ENCODE results near the gene NHLRC1. TPM values are rescaled to one million over a fixed set of nuclear protein-coding genes. Genes with fewer than 3 reads are reported as not detected.

The NHLRC1 gene
- total RNA-seq, 2 experiments from 2014 or later = 0.23 to 0.38 TPM

DNA sequence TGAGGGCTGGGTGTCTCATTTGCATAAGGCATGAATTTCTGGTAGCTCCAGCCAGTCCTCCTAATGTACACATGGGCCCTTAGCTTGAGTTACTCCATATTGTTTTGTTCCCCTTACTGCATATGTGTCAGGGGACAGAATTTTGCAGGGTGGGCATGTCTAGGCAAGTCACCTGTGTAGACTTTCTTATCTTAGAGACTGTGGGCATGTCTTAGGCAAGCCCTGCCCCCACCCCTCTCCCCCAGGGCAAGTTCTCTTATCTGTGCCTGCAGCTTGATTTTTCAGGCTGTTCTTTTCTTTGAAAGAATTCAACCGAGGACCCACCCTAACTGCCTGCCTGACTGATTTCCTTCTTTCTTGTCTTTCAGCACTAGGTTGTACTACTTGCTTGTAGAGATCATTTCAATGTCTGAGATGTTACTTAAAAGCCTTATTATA, 32.1 kb downstream of the NHLRC1 start:
- CTCF ChIA-PET = no interaction called here
- POLR2A ChIA-PET = no interaction called here

DNA sequence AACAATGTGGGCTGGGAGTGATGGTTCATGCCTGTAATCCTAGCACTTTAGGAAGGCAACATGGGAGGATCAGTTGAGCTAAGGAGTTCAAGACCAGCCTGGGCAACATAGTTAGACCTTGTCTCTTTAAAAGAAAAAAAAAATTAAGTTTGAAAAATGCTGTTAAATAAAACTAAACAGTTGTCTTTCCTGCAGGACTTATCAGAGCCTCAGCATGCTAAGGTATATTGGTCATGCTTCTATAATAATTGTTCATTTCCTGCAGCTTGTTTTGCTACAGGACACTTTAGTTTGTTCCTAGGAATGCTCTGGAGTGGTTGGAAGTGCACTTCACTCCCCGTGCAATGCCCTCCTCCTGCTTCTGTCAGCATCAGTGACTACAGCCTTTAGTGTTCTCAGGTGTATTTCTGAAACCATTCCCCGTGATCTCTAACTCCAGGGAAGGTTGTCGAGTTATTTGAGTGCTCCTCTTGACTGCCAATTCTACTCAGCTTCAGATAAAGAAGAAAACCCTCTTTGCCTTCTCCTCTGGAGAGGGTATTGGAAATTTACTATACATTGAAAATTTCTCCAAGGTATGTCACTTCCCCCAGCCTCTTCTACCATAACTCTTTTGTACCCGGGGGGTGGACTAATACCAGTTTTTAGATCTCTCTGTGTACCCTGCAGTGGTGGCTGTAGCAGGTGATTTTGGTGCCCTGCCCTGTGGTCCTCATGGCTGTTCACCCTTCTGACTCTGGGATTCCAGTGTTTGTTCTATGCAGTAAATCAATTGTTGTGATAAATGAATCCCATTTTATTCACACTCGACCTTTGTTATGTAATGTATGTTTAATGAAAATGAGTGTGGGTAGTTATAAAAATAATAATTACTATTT, 33.8 kb downstream of the NHLRC1 start:
- ChIA-PET POLR2A (no interaction called here), CTCF (no interaction called here)

DNA sequence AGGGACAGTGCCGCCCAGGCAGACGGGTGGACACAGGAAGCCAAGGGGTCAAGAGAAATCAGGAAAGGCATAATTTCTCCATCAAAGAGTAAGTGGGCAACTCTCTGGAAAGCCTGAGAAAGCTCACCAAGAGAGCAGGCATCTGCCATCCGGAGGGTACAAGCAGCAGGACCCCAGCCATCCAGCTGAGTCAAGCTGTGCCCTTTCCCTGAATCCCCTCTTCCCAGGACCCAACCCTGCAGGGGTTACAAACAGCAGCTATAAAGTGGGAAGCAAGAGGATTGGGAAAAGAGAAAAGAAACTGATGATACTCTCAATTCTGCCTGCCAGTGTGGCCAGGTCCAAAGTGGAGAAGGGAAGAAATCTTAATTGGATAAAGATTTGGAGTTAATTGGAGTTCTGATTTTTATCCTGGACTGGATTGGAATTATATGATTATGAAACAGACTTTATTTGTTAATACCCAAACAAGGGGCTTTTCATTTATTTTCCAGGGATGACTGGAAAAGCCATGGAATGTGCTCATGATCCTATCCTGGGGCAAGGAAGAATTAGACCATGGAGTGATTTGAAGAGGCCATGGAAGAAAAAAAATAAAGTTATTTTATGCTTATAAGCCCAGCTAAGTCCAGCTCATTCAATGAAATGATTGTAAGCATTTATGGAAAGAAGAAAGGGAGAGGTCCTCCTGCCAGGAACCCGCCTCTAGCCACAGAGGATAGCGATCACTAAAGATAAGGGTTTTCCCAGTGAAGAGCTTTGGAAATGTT, 34.9 kb downstream of the NHLRC1 start:
- POLR2A ChIA-PET = no interaction called here

DNA sequence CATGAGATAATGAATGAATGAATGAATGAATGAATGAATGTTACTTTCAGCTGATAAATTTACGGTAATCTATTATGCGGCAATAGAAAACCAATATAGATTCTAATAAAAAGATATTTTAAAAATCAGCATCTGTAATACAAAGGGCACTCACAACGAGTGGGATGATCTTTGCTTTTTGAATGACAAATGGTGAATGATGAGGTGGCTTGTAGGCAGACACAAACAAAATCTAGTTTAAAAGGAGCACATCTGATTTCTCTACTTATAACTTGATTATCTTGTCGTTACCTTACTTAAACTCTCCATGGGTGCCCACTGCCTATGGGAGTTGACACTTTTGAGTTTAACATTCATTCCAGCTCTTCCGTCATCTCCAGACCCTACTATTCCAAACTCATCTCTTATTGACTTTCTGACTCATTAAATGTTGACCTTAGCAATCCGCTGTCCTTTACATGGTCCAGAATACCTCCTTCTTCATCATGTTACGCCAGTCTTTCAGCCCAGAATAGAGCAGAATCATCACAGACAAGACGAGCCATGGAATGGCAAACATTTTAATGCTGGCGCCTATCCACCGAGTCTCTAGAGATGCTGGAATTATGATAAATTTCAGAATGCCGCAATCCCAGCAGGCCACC, 41.3 kb downstream of the NHLRC1 start:
- POLR2A ChIA-PET = no interaction called here
- CTCF ChIA-PET = no interaction called here

More for the DNA sequence above, 34.9 kb downstream of the NHLRC1 start:
- CTCF ChIA-PET = no interaction called here

- ChIA-PET POLR2A (no interaction called here), CTCF (no interaction called here)
These were observed 41.9 kb downstream of the NHLRC1 start for GRCh38 chr6:18080544-18080943.

GRCh38 chr6:18078866-18079265, 43.6 kb downstream of the NHLRC1 start:
- POLR2A ChIA-PET = no interaction called here
- CTCF ChIA-PET = no interaction called here

- ChIA-PET CTCF (no interaction called here), POLR2A (no interaction called here)
These were observed 46.2 kb downstream of the NHLRC1 start for GRCh38 chr6:18076231-18076630.

GRCh38 chr6:18072841-18073240, 49.6 kb downstream of the NHLRC1 start:
- POLR2A ChIA-PET = no interaction called here
- CTCF ChIA-PET = no interaction called here

DNA sequence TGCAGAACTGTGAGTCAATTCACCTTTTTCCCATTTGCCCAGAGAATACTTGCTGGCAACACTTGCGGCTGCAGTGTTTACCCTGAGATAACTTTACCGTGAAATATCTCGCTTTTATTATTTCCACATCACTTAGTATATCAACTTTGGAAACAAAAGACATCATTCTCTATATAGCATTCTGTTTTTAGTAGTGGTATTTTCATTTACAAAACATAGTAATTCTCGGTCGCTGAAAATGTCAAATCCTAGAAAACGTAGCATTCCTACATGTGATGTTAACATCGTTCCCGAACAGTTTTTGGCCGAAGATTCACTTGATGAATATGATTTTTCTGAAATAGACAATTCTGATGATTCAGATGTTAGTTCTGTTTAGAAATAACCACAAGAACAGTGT, 52.0 kb downstream of the NHLRC1 start:
- CTCF ChIA-PET = no interaction called here
- POLR2A ChIA-PET = no interaction called here

Other genes starting within 250 kb of the NHLRC1 start
- gene KIF13A, start 135.0 kb downstream of the NHLRC1 start, total RNA-seq = under 1 TPM; 0.17 to 0.19 TPM
- gene TPMT, start 32.4 kb upstream of the NHLRC1 start, total RNA-seq = 10 to 100 TPM in 1 of 2 experiments, 1 to 10 TPM in 1; 9.9 to 10.0 TPM
- gene KDM1B, start 32.7 kb upstream of the NHLRC1 start, total RNA-seq = 10 to 100 TPM; 13.7 TPM
- gene DEK, start 141.9 kb upstream of the NHLRC1 start, total RNA-seq = 100 to 1,000 TPM; 174 to 176 TPM

Measured in activated CD8-positive, alpha-beta memory T cell treated with anti-CD3 and anti-CD28 coated beads for 36 hours (primary cell).